ENCODE data around the gene MDM1. TPM values are rescaled to one million over a fixed set of nuclear protein-coding genes. Genes with fewer than 3 reads are reported as not detected.

MDM1 gene
- total and polyA plus RNA-seq, 2 of the 13 experiments (the other 11 are each of a cell fraction or from before 2014, with no cell fraction given), result 4.6 to 15.2 TPM

DNA sequence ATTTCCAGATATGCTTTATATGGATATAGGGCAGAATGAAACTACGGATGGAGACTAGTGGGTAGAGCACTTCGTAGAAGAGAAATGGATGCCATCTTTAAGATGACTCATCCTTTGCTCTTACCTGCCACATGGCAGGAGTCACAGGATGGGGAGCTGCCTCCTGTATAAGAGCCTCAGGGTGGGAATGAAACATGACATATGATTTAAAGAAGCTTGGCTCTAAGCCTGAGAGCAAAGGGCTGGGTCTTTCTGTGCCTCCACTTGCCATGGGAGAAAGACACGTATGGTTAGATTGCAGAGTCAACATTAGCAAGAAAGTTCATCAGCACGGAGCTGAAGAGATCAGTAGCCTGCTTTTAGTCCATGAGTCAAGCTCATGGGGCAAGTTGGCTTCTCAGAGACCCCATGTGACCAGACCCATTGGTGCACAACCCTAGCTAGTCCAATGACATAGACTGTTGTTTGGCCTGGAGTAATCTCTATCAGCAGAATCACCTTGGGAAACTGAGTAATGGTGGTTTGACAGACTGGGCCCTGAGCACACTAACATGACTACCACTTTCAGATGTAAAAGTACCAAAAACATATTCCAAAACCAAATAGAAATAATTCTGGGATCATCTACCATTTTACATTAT is 40.6 kb downstream of the MDM1 start:
- no peak for DNase-seq (ENCODE audit: low spot score)
- in situ Hi-C loops (cut with HindIII; ENCODE audit: extremely low pct_ligation_motif_present, low pct_unique_long_range_greater_than_20kb) (no loop called here), intact Hi-C loops (cut with micrococcal nuclease; ENCODE audit: unreplicated experiment) (loop anchor here (1.0 kb wide), 1 partner anchor 40 kb away; no protein-coding TSS in a partner anchor)
- POLR2A ChIA-PET, result no interaction called here
- Histone ChIP-seq H4K20me1 (ENCODE audit: insufficient read depth, low read length) (no peaks in the 10 kb centered on the region), H3K36me3 (replicated peaks in 1 of 2; ENCODE audit: control insufficient read depth in 1 of 2, insufficient read depth in 2 of 2, low read length in 2 of 2) (no peaks in the 10 kb centered on the region), H3K4me1 (ENCODE audit: insufficient read depth, low read length) (no peaks in the 10 kb centered on the region), H3K4me2 (ENCODE audit: low read depth, low read length) (no peak overlapping the region), H3K9me3 (ENCODE audit: low read length) (no peaks in the 10 kb centered on the region), H3K9ac (ENCODE audit: insufficient read depth, low read depth, low read length) (no peak overlapping the region), H3K27ac (ENCODE audit: extremely low read length, insufficient read depth, low read length) (no peak overlapping the region), H3K79me2 (ENCODE audit: insufficient read depth, low read length) (no peaks in the 10 kb centered on the region), H2AFZ (ENCODE audit: low read length) (no peak overlapping the region), H3K4me3 (replicated peaks in 1 of 3; ENCODE audit: insufficient read depth in 1 of 3, low read depth in 2 of 3, low read length in 3 of 3) (no peak overlapping the region), H3K27me3 (ENCODE audit: control insufficient read depth in 1 of 2, insufficient read depth in 2 of 2, low read length in 2 of 2) (no peaks in the 10 kb centered on the region)
- CTCF ChIA-PET (ENCODE audit: low intra/inter-chr PET ratio, low total read pairs), result no interaction called here
- WGBS (ENCODE audit: low lambda C conversion rate), result 91% methylated on average over 3 of the region's 4 CpGs
- no peak for TF ChIP-seq GABPB1 (CRISPR knock-in tag; IDR thresholded peaks at IDR 0.05)
- no peak for TF ChIP-seq ZNF501 (CRISPR knock-in tag; IDR thresholded peaks at IDR 0.05)
- TF ChIP-seq HNRNPK (IDR thresholded peaks at IDR 0.05; ENCODE audit: low read depth, low read length, poor library complexity, severe bottlenecking), result no peak
- no peak for FAIRE-seq
- no peak for ATAC-seq
- no TSS peak for BruUV-seq (replicated peaks)

GRCh38 chr12:68290126-68290525 is 42.0 kb downstream of the MDM1 start:
- Histone ChIP-seq H3K36me3 (replicated peaks in 1 of 2; ENCODE audit: control insufficient read depth in 1 of 2, insufficient read depth in 2 of 2, low read length in 2 of 2) (no peaks in the 10 kb centered on the region), H2AFZ (ENCODE audit: low read length) (no peak overlapping the region), H3K4me1 (ENCODE audit: insufficient read depth, low read length) (no peaks in the 10 kb centered on the region), H3K27me3 (ENCODE audit: control insufficient read depth in 1 of 2, insufficient read depth in 2 of 2, low read length in 2 of 2) (no peaks in the 10 kb centered on the region), H3K79me2 (ENCODE audit: insufficient read depth, low read length) (no peaks in the 10 kb centered on the region), H4K20me1 (ENCODE audit: insufficient read depth, low read length) (no peaks in the 10 kb centered on the region), H3K4me3 (replicated peaks in 1 of 3; ENCODE audit: insufficient read depth in 1 of 3, low read depth in 2 of 3, low read length in 3 of 3) (no peak overlapping the region), H3K9me3 (ENCODE audit: low read length) (no peaks in the 10 kb centered on the region), H3K27ac (ENCODE audit: extremely low read length, insufficient read depth, low read length) (no peak overlapping the region), H3K4me2 (ENCODE audit: low read depth, low read length) (no peak overlapping the region), H3K9ac (ENCODE audit: insufficient read depth, low read depth, low read length) (no peak overlapping the region)
- ATAC-seq, result no peak
- intact Hi-C loops (cut with micrococcal nuclease; ENCODE audit: unreplicated experiment) (no loop called here), in situ Hi-C loops (cut with HindIII; ENCODE audit: extremely low pct_ligation_motif_present, low pct_unique_long_range_greater_than_20kb) (no loop called here)
- WGBS (ENCODE audit: low lambda C conversion rate), result 71% methylated on average over 6 of the region's 6 CpGs
- BruUV-seq (replicated peaks), result no TSS peak
- POLR2A ChIA-PET, result no interaction called here
- FAIRE-seq, result no peak
- TF ChIP-seq ZNF552 (CRISPR knock-in tag; IDR thresholded peaks at IDR 0.05; ENCODE audit: borderline replicate concordance) (no peak), ESRRA (CRISPR knock-in tag; IDR thresholded peaks at IDR 0.05; ENCODE audit: low read depth) (no peak), ZNF251 (CRISPR knock-in tag; IDR thresholded peaks at IDR 0.05) (no peak), PAX8 (CRISPR knock-in tag; IDR thresholded peaks at IDR 0.05; ENCODE audit: borderline replicate concordance) (no peak), HOMEZ (CRISPR knock-in tag; IDR thresholded peaks at IDR 0.05; ENCODE audit: low read depth) (no peak), FOXM1 (CRISPR knock-in tag; IDR thresholded peaks at IDR 0.05) (no peak), NFIB (CRISPR knock-in tag; IDR thresholded peaks at IDR 0.05; ENCODE audit: borderline replicate concordance) (no peak)
- CTCF ChIA-PET (ENCODE audit: low intra/inter-chr PET ratio, low total read pairs), result no interaction called here
- no peak for DNase-seq (ENCODE audit: low spot score)
